GM21723 (cell line): ENCODE data around the gene RAB27A.
"Not testable (repeated sequence)": the region's sequence is repeated elsewhere in the genome, so short reads cannot be mapped to it uniquely, and the experiment has no call there.

ENCODE experiments used
- ATAC-seq: cut with Tn5 transposase; IDR thresholded peaks from one replicate; pipeline ENCODE4 v1.9.1; 2021; ENCODE audit warnings: mild to moderate bottlenecking, moderate library complexity; ENCODE audit not compliant: unreplicated experiment

RAB27A gene

DNA sequence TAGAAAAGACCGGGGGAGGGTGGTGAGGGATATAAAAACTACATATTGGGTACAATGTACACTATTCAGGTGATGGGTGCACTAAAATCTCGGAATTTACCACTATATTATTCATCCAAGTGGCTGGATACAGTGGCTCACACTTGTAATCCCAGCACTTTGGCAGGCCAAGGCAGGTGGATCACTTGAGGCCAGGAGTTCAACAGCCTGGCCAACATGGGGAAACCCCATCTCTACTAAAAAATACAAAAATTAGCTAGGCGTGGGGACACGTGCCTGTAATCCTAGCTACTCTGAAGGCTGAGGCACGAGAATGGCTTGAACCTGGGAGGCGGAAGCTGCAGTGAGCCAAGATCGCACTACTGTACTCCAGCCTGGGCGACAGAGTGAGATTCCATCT is 37.4 kb downstream of the RAB27A start:
- not testable (repeated sequence) for ATAC-seq

DNA sequence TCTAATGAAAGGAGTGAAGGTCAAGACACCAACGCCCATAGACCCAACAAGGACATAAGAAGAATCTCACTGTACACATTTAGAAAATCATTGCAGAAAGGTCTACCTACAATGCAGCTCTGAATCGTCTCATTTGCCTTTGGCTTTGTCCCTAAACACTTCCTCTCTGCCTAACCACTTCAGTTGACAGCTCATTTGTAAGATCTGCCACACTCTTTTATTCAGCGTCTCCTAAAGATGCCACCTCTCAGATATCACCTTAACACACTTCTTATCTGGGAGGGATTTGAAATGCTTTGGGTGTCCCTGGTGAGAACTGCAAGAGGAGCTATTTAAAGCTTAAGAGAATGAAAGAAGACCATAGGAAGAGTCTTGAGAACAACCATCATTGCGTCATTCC is 38.7 kb downstream of the RAB27A start:
- no peak for ATAC-seq

DNA sequence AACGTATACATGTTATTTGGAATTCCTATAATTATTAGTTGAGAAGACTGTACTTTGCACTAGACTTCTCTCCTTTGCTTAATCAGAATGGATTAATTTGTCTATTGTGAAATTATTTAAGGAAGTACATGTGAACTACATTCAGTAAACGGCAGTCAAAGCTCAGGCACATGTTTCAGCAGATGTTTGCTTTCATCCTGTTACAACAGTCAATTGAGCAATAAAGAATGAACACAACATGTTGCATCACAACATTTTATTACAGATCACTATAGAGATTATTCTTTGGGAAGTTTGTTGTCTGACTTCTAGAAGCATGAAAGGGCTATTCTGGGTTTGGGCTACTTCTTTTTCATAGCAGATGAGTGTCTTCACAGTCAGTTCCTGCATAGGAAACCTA is 39.2 kb downstream of the RAB27A start:
- no peak for ATAC-seq

DNA sequence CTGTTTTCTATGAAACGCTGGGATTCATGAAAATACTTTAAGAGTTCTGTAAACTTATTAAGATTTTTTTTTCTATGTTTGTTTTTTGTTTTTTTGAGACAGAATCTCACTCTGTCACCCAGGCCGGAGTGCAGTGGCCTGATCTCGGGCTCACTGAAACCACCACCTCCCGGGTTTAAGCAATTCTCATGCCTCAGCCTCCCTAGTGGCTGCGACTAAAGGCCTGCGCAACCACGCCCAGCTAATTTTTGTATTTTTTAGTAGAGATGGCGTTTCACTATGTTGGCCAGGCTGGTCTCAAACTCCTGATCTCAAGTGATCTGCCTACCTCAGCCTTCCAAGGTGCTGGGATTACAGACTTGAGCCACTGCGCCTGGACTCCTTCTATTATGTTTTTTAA is 39.7 kb downstream of the RAB27A start:
- ATAC-seq, result not testable (repeated sequence)

DNA sequence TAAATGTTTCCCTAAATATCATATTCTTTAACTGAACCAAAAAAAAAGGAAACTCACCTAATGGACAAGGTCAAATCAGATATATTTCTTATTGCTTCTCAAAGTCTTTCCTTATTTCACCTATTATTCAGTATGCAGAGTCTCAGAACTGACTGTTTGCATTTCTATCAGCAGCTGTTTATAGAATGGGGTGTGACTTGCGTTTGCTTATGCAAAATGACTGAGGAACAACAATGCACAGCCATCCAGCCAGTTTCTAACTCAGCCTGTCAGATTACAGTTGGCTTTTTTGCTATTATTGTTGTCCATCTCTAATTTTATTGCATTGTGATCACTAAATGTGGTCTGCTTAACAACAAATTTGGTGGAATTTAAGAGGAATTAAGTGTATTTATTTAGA is 40.7 kb downstream of the RAB27A start:
- no peak for ATAC-seq

DNA sequence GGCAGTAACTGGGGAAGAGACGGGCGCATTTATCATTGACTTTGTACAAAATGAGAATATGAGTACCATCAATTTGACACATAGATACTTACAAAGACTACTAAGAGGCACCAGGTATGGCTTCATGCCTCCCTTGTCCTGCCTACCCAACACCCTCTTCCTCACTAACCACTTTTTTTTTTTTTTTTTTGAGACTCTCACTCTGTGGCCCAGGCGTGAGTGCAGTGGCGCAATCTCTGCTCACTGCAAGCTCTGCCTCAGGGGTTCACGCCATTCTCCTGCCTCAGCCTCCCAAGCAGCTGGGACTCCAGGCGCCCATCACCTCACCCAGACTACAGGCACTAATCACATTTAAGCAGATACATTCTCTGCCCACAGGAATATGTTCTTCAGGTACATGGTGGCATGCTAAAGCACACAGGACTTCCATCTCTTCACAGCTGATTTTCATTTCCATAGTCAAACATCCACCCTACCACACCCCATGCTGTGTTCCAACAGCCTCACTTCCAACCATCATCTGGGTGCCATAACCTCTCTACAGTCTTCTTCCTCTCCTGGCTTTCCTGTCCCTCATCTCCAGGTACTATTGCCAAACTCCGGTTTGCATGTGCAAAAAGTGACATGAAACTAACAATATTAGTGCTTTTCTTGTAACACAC is 41.7 kb downstream of the RAB27A start:
- ATAC-seq, result no peak

DNA sequence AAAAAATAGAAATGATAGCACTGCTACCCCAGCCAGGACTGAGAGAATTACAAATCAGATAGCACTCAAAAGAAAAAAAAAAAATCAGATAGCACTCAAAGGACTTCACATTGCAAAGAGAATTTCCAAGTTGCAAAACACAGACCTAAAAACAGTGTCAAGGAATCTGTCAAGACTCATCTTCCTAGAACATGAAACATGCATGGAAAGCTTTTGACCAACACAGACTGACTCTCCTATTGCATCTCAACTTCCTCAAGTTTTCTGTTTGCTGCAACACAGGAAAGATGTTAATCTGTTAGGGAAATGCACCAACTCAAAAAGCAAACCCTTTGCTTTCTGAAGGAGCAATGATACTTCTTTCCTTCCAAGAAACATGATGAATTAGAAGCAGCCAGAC is 42.3 kb downstream of the RAB27A start:
- no peak for ATAC-seq

DNA sequence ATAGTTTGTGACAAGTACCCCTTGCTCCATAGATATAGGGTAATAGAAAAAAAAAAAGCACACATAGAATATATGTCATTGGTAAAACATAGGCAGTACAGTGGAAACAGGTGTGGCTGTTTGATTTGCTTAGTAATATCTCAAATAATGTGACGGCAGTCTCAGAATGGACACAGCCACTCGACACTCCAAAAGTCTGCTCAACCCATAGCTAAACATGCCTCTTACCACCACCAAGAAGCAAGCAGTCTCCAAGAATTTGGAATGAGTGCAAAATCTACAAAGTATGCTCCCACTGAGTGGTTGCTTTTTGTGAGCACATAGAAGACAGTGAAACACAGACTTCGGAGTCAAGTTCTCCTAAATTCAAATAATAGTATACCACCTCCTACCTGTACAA is 43.0 kb downstream of the RAB27A start:
- no peak for ATAC-seq

DNA sequence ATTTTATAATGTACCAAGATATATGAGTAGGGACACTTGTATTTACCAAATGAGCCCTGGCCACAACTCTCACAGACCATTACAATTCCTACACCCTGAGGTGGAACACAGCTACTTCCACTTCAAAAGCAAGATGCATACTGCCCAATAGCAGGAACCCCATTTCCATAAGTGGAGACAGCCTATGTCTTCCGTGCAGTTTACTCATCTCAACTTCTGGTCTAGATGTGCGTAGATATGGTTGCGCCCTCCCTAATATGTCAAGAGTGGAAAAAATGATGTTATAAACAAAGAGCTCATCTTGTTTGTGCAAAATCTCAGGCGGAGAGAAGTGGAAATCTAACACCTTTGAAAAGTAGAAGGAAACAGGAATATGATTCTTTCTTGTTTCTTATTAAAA is 44.6 kb downstream of the RAB27A start:
- no peak for ATAC-seq

DNA sequence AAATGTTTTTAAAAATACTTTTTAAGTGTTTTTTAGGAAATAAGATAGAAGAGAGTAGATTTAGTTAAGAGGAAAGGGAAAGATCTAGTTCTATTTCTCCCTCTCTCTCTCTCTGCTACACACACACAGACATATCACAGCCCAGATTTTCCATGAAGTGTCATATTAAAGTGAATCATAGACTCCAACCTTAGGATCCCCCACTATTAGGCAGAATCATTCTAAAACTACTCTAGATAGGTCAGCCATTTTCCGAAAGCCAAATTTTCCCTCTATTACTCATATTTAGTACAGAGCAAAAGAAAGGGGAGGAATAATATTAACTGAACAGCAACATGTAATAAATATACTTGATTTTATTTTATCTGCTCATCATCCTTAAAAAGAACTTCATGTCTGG is 47.7 kb downstream of the RAB27A start:
- no peak for ATAC-seq

DNA sequence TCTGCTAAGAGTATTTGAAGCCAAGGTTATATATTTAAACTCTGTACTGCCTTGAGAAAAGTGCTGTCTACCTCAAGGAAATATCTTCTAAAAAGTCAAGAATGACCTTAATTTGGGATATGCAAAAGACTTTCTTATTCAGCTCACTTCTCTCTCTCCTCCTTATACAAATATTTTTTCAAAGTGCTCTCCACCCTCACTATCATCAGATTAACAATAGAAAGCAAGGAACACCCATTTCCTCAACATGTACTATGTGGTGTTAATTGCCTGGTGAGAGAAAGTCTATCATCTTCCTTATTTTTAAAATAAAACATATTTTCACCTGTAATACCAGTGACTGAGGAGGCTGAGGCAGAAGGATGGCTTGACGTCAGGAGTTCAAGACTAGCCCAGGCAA is 48.4 kb downstream of the RAB27A start:
- ATAC-seq, result no peak

DNA sequence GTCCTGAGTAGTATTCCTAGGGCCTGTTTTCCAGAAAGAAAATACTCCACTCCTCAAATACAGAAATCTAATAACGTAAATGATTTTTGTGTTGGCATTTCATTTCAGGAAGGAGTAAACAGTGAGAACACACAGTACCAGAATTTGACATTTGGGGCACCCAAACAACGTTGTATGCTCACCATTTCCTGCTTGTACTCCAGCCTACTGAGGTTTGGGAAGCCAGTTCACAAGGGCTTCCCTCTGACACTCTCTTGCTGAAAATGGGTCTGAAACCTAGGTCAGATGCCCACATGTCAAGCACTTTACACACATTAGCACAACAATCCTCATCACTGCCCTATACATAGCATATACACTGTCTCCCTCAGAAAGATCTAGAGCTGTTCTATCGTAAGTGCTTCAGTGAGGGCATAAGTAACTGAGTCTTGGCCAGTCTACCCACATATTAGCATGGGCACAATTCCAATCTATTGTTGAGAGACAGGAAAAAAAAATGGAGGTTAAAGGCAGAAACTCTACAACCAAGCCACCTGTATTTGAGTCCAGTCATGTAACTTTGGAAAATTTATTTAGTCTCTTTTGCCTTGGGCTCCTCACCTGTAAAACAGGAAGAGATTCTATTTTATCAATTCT is 49.4 kb downstream of the RAB27A start:
- ATAC-seq, result no peak

DNA sequence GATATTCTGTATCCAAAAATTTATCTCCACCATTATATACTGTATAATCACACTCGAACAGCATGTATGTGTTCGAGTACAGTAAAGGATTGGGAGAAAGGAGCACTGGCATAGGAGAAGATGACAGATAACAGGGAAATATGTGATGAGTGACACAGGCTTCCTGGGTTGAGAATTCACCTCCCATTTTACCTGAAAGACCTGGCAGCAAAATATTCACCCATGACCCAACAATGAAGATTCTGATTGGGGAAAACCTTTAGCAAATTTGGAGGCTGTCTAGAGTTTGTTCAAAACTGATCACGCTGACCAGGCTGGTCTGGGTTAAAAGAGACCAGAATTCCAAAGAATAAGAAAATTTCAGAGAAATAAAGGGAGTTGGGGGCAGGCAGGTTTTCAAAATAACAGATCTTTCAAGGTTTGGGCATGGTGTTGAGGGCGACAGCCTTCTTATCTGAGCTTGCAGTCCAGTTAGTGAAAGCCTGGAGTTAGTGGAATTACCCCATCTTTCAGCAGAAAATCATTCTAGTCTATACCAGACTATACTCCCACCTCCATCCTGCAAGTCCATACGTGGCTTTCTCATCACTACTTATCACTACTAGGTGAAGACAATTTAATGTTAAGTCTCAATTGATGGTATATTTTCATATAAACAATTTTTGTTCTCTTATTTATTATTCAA is 50.0 kb downstream of the RAB27A start:
- no peak for ATAC-seq

DNA sequence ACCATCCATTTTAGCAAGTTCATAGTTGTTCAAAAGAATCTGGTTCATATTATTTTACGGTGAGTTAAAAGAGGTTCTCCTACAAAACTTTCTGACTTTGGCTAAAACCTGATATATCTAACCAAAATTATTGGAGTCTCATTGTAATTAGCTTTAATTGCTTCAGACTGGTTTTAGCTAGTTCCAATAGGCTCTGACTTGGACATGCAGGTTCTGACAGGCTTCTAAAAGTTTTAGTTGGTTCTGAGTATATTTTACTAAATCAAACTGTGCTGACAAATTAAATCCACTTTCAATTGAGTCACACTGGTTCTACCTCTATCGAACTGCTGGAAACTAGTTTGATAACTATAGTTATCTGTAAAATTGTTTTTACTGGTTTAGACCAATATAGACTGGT is 50.7 kb downstream of the RAB27A start:
- no peak for ATAC-seq

DNA sequence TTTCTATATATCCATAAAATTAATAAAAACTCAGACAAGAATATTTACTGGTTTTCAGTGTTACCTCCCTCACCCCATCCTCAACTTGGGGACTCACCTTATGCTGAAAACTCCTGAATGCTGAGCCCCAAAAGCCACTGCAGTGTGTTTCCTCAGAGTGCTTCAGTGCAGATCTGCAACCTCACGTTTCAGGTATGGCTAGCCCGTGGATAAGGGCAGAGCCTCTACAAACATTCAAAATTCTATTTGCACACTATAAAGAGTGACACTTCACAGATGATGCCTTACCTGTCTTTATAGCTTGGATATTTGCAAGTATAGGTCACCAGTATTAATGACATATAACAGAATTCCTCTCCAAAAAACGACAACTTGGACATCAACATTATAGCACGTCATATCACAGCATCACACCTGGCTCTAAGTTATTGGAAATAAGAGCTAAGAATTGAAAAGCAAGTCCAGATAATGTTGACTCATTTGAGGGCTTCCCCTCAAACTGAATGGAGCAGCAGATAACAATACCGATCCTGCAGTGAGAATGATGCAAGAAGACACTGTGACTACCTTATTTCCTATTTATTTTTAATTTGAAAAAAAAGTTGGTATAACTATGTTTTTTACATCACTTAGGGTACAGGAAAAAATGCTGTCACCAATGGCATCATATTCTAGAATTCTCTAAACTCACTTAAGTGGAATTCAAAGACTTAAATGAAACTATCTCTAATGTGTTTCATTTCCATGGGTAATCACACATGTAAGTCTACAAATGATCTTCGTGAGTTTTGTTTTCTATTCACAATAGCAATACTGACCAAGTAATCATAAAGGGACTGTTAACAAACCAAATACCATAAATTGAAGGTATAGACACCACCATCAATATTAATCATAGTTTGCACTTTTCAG is 52.1 kb downstream of the RAB27A start:
- no peak for ATAC-seq

DNA sequence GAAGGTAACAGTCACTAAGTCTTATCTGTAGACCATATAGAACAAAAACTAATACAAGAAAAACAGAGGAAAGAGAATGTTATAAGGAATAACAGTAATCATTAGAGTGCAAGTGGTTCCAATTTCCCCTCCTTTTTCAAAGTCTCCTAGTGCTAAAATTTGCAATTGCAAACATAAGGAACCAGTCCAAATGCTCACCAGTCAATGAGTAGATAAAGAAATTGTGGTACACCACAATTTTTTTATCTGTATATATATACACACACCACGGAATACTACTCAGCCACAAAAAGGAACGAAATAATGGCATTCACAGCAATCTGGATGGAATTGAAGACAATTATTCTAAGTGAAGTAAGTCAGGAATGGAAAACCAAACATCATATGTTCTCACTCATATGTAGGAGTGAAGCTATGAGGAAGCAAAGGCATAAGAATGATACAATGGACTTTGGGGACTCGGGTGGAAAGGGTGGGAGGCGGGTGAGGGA is 54.0 kb downstream of the RAB27A start:
- no peak for ATAC-seq

DNA sequence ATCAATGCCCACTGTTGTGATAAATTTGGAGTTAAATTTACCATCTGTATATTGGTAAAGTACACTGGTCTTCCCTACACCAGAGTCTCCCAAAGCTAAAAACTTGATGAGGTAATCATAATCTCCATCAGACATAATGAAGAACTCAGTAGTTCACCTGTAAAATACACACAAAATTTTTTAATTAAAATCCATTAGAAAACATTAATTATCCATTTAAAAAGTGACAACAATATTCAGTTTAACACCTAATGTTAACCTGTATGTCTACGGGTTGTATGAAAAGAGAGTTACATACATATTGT is 54.9 kb downstream of the RAB27A start:
- ATAC-seq, result no peak

DNA sequence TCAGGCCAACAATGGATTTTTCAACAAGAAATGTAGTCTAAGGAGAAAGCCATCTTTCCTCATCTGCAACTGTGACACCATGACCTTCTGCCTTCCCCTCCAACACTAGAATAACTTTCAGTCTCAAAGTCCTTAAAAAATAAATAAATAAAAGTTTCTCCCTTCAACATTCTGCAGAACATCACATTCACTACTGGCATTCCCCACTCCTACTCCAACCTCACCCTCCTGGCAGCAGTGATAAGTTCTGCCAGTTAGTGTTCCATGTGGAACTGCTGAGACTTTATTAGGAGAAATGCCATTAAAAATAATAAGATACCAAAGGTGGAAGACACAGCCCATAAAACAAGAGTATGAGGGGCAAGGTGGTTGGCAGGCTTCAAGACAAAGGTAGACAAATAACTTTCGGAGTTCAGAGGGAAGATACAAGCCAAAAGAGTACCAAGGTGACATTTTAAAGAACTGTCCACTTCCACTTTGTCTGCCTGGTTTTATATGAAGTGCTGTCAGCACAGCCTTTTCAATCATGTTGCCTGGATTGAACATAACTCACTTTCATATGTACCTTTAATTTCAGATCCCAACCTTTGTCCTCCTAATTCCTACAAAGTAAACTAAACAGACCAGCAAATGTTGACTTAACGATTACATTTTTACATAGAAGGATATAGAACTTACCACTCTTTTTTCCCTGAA is 55.4 kb downstream of the RAB27A start:
- ATAC-seq, result no peak

DNA sequence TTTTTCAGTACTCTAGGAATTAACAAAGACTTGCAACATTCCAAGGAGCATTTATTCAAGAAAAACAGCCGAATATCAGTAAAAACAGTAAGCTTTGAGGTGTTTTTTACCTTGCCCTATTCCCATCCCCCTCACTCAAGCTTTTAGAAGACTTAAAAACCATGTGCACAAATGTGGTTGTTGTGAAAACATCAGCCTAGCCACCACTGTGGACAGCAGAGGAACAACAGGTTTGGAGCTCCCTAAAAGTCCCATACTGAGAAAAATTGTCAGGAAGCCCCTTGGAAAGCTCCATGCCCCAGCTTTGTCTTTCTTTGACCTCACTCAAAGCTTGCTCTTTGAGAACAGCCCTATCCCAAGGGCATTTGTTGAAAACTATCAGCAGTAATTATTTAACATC is 58.2 kb downstream of the RAB27A start:
- no peak for ATAC-seq

DNA sequence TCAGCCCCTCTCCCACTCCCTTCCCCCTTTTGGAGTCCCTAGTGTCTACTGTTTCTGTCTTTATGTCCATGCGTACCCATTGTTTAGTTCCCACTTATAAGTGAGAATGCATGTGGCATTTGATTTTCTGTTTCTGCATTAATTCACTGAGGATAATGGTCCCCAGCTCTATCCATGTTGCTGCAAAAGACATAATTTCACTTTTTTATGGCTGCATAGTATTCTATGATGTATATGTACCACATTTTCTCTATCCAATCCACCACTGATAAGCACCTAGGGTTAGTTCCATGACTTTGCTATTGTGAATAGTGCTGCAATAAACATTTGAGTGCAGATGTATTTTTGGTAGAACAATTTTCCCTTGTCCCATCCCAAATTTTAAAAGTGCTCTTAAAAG is 58.7 kb downstream of the RAB27A start:
- ATAC-seq, result no peak
